GM18511 (cell line): ENCODE measurements around the gene CTSK.
A peak's percentile ranks its signal among the peaks of the same experiment; 100 is the strongest.
"Not testable (repeated sequence)": the region's sequence is repeated elsewhere in the genome, so short reads cannot be mapped to it uniquely, and the experiment has no call there.

ENCODE experiments used
- ATAC-seq: cut with Tn5 transposase; IDR thresholded peaks from one replicate; pipeline ENCODE4 v1.9.1; 2021; ENCODE audit warnings: mild to moderate bottlenecking, moderate library complexity; ENCODE audit not compliant: unreplicated experiment

Gene CTSK

GRCh38 chr1:150807249-150808023, 624 bp downstream of the CTSK start:
- no peak for ATAC-seq

- ATAC-seq, result no peak
These were observed 2.2 kb downstream of the CTSK start for GRCh38 chr1:150805899-150806298.

- no peak for ATAC-seq
These were observed 3.4 kb downstream of the CTSK start for GRCh38 chr1:150804671-150805070.

GRCh38 chr1:150799089-150799488, 9.0 kb downstream of the CTSK start:
- no peak for ATAC-seq

- ATAC-seq, result no peak
These were observed 9.5 kb downstream of the CTSK start for GRCh38 chr1:150798525-150798924.

GRCh38 chr1:150796374-150796773, 11.7 kb downstream of the CTSK start:
- ATAC-seq, result no peak

GRCh38 chr1:150793778-150794177, 14.3 kb downstream of the CTSK start:
- not testable (repeated sequence) for ATAC-seq

- no peak for ATAC-seq
These were observed 14.8 kb downstream of the CTSK start for GRCh38 chr1:150793221-150793620.

- no peak for ATAC-seq
These were observed 16.5 kb downstream of the CTSK start for GRCh38 chr1:150791585-150791984.

- ATAC-seq, result no peak
These were observed 18.7 kb downstream of the CTSK start for GRCh38 chr1:150789396-150789795.

- ATAC-seq, result no peak
These were observed 19.1 kb downstream of the CTSK start for GRCh38 chr1:150788946-150789345.

- no peak for ATAC-seq
These were observed 20.6 kb downstream of the CTSK start for GRCh38 chr1:150787455-150787854.

- no peak for ATAC-seq
These were observed 27.6 kb downstream of the CTSK start for GRCh38 chr1:150780510-150780909.

- ATAC-seq, result no peak
These were observed 29.7 kb downstream of the CTSK start for GRCh38 chr1:150778409-150778808.

- no peak for ATAC-seq
These were observed 30.5 kb downstream of the CTSK start for GRCh38 chr1:150777544-150777943.

GRCh38 chr1:150775931-150776505, 32.0 kb downstream of the CTSK start:
- not testable (repeated sequence) for ATAC-seq

GRCh38 chr1:150775276-150775675, 32.8 kb downstream of the CTSK start:
- no peak for ATAC-seq

- ATAC-seq, result no peak
These were observed 35.7 kb downstream of the CTSK start for GRCh38 chr1:150772326-150772725.

GRCh38 chr1:150767704-150768103, 40.4 kb downstream of the CTSK start:
- not testable (repeated sequence) for ATAC-seq

- ATAC-seq, result peak; percentile 28
These were observed 42.1 kb downstream of the CTSK start for GRCh38 chr1:150765977-150766301.

- peak; percentile 86 for ATAC-seq
These were observed 42.6 kb downstream of the CTSK start, which contains the start of gene CTSS for GRCh38 chr1:150765296-150765976. Gene CTSS (minus strand): TSS chr1:150765778. CDS start chr1:150764763, 1,015 bp downstream.

GRCh38 chr1:150764617-150765101, 43.4 kb downstream of the CTSK start:
- ATAC-seq, result peak; percentile 44
